Heart right ventricle (tissue), 16 donors: ENCODE results near the gene NNMT. TPM values are rescaled to one million over a fixed set of nuclear protein-coding genes. Genes with fewer than 3 reads are reported as not detected.

Experiments used
- ATAC-seq, 8 donors: fragments of 200-7000 bp; cut with Tn5 transposase; one replicate each; pipeline ENCODE4 v1.9.1; 2020; ENCODE audit warnings: mild to moderate bottlenecking in 8 of 8, moderate library complexity in 8 of 8, moderate number of reproducible peaks in 1 of 8
- DNase-seq, 2 donors: peaks; one replicate each; pipeline ENCODE4 v3.0.0-alpha.2; 2020
- H3K27ac ChIP-seq, 10 donors: fragments of 200-600 bp; sonication (generic) in 2 of 10; one replicate each; pipeline versions ENCODE4 v1.5.0 to v1.8.0; 2020 to 2022; ENCODE audit warnings: mild to moderate bottlenecking in 3 of 10
- H3K27me3 ChIP-seq, 7 donors: fragments of 200-600 bp; one replicate each; pipeline ENCODE4 v1.8.0; 2021 to 2022; ENCODE audit warnings: mild to moderate bottlenecking in 2 of 7
- H3K36me3 ChIP-seq, 9 donors: fragments of 200-600 bp; sonication (generic) in 1 of 9; one replicate each; pipeline versions ENCODE4 v1.5.0 to v1.8.0; 2020 to 2022; ENCODE audit warnings: mild to moderate bottlenecking in 2 of 9
- H3K4me1 ChIP-seq, 9 donors: fragments of 200-600 bp; sonication (generic) in 1 of 9; one replicate each; pipeline versions ENCODE4 v1.5.0 to v1.8.0; 2020 to 2022; ENCODE audit warnings: mild to moderate bottlenecking in 4 of 9
- H3K4me3 ChIP-seq, 10 donors: fragments of 200-600 bp; sonication (generic) in 2 of 10; one replicate each; pipeline versions ENCODE4 v1.5.0 to v1.8.0; 2020 to 2022; ENCODE audit warnings: mild to moderate bottlenecking in 7 of 10, moderate library complexity in 2 of 10
- H3K9me3 ChIP-seq, 11 donors: fragments of 200-600 bp in 10 of 11; sonication (generic) in 2 of 11; one replicate each; pipeline versions ENCODE4 v1.5.0 to v1.8.0; 2013 to 2022; ENCODE audit warnings: mild to moderate bottlenecking in 2 of 11, control low read depth in 1 of 11, moderate library complexity in 1 of 11
- WGBS, 2 donors: extraction: QIAGEN DNeasy Blood & Tissue Kit; methylation state at CpG; one replicate each; pipeline ENCODE4 v1.1.7; 2013; ENCODE audit warnings: inconsistent platforms in 1 of 2; 5-methylcytosine and 5-hydroxymethylcytosine counted together
- intact Hi-C, 10 donors: fragments of 100-400 bp; cut with DNase I; formaldehyde crosslinking; loops; one replicate each; pipeline versions ENCODE4 v1.11.1 to v1.14.2; 2022
- polyA plus RNA-seq, 2 donors: library from polyadenylated mRNA; stranded (reverse); fragments of 200-250 nt; gene quantifications; one replicate each; pipeline ENCODE4 v1.2.3, GENCODE V29; 2013
- total RNA-seq, 10 donors: library from RNA; stranded (reverse); fragmentation: NEBNext Ultra II Directional in 3 of 10; extraction: Animal tissue kit (Norgen Biotek cat#: 25700) in 3 of 10; gene quantifications; one replicate each; pipeline versions ENCODE4 v1.2.1 to v1.2.4, GENCODE V29; 2021 to 2023
- TF ChIP-seq, protein P1 (sequence below), 9 donors: fragments of 200-600 bp; sonication (generic) in 2 of 9; IDR thresholded peaks; one replicate each; pipeline versions ENCODE4 v1.5.0 to v1.8.0; 2021 to 2022; ENCODE audit warnings: antibody characterized with exemption in 9 of 9, mild to moderate bottlenecking in 5 of 9, moderate library complexity in 1 of 9
- donor health status: Arrhythmogenic right ventricular cardiomyopathy.
- donor health status: ischemic (EF 13 %, LVEDD 7.1; RV severe dilation, severe dysfunction).
- donor health status: healthy with polysubstance abuse.
- donor health status: DM: no; HTN: yes; CAD: no.
- donor health status: DM: no; HTN: no; CAD: no.
- donor health status: ischemic (EF 25% LVEDD 6.9; RV normal size, moderate dysfunction).
- donor health status: ischemic (EF 25% LVEDD 5.7; RV mildly dilated, moderate dysfunction).
- donor health status: healthy.
- donor health status: DM: yes; HTN: yes; CAD: no.
- donor health status: Ischemic cardiomyopathy.
- donor health status: ischemic (EF 35%, LVEDD 5.7; RV mildly dilated, moderate dysfunction).
- donor health status: nonischemic (EF 11% LVEDD 7.7; RV severe dilation, severe dysfunction).
- donor health status: DM: yes; HTN: yes; CAD: no.
- donor health status: PGD.
- donor health status: ischemic (EF 29% LVEDD 5.4; RV normal size, mild dysfunction).
- donor health status: nonischemic (EF 23%, LVEDD 6.1; RV moderate dilation, normal function).

The NNMT gene
- total and polyA plus RNA-seq, 12 donors: 6.9 to 114 (median 26.1) TPM

DNA sequence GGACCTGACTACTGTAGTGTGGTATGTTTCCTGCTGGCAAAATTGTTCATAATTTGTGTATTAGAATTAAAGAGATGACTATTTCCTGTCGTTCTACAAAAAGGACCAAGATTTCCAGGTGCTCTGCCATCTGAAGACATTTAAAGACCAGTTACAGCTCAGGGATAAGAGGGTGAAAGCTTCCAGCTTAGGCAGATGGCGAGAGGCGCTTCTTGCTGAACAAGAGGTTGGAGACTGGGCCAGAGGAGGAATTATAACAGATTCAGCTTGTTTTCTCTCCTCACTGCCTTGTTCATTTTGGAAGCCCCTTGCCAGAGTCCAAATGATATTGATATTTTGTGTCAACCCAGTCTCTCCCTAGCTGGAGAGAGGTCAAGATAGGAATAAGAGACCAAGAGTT is 23.1 kb upstream of the NNMT start:
- Histone ChIP-seq H3K27me3 (peaks cover 0 to 9% (median 0%) of the 10 kb centered on the region in 7 donors), H3K27ac (no peak overlapping the region), H3K4me3 (no peak overlapping the region), H3K9me3 (no peaks in the 10 kb centered on the region), H3K4me1 (peaks cover 0 to 6% (median 0%) of the 10 kb centered on the region in 9 donors), H3K36me3 (no peaks in the 10 kb centered on the region)
- WGBS, 2 donors: 89 to 94% methylated on average over 3 of the region's 3 CpGs
- no peak for DNase-seq
- no peak for ATAC-seq
- TF ChIP-seq, protein P1, sequence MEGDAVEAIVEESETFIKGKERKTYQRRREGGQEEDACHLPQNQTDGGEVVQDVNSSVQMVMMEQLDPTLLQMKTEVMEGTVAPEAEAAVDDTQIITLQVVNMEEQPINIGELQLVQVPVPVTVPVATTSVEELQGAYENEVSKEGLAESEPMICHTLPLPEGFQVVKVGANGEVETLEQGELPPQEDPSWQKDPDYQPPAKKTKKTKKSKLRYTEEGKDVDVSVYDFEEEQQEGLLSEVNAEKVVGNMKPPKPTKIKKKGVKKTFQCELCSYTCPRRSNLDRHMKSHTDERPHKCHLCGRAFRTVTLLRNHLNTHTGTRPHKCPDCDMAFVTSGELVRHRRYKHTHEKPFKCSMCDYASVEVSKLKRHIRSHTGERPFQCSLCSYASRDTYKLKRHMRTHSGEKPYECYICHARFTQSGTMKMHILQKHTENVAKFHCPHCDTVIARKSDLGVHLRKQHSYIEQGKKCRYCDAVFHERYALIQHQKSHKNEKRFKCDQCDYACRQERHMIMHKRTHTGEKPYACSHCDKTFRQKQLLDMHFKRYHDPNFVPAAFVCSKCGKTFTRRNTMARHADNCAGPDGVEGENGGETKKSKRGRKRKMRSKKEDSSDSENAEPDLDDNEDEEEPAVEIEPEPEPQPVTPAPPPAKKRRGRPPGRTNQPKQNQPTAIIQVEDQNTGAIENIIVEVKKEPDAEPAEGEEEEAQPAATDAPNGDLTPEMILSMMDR (IDR thresholded peaks at IDR 0.05): no peak
- intact Hi-C loops: loop anchor here in 1 of 10 donors (10.0 kb wide), 1 partner anchor 492 kb away; no protein-coding TSS in a partner anchor

DNA sequence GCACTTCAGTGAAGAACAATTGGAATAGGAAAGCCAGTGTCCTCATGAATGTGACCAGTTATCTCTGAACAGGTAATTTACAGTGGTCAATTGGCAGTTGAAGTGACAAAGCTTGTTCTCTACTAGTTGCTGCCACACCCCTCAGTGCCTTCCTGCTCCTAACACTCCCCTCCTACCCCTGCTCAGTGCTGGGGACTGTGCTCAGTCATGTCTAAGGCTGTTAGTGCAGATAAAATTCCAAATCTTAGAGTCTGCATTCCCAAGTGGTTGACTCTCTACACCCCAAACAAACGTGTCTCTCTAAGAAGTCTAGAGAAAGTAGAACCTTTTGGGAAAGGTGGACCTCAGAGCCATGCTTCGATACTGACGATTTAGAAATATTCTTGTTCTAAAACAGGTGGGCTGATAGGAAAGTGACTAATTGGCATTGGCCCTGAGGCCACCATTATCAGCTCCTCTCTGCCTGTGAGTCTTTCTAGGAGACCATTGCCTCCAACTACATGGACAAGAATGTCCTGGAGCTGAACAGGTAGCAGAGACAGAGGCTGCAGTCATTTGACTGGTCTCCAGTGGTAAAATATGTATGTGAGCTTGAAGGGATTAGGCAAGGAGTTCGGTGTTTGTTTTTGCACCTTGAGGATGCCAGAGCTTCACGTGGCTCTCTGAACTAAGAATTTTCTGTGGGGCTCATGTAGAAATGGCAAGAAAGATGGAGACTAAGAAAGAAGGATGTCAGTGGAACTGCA is 22.1 kb upstream of the NNMT start:
- no peaks in the 10 kb centered on the region for H3K36me3 ChIP-seq
- WGBS, 2 donors: 77 to 79% methylated on average over 5 of the region's 5 CpGs
- no peak overlapping the region for H3K27ac ChIP-seq
- DNase-seq (no peak), ATAC-seq (no peak)
- H3K9me3 ChIP-seq: no peaks in the 10 kb centered on the region
- H3K27me3 ChIP-seq: peaks cover 0 to 9% (median 0%) of the 10 kb centered on the region in 7 donors
- intact Hi-C loops: loop anchor here in 1 of 10 donors (10.0 kb wide), 1 partner anchor 491 kb away; no protein-coding TSS in a partner anchor
- TF ChIP-seq, protein P1 (IDR thresholded peaks at IDR 0.05): no peak
- peaks cover 0 to 6% (median 0%) of the 10 kb centered on the region in 9 donors for H3K4me1 ChIP-seq
- no peak overlapping the region for H3K4me3 ChIP-seq

DNA sequence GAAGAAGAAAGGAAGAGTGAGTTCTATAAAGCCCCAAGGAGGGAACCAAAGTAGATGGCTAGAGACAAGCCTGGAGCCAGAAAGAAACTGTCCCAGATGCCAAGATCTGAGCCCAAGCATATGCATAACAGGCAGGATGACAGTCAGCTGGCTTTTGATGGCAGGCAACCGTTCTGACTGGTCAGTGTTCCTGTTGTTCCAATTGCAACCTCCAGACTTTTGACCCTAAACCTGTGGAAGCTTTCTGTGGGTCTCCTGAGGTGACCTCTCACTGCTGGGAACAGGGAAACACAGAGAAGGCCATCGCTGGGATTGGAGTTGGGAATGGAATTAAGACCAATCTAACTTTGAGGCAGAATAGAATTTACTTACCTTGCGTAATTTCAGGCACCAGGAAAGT is 21.6 kb upstream of the NNMT start:
- H3K36me3 ChIP-seq: no peaks in the 10 kb centered on the region
- H3K27me3 ChIP-seq: peaks cover 0 to 9% (median 0%) of the 10 kb centered on the region in 7 donors
- 71 to 74% methylated on average over 3 of the region's 3 CpGs for WGBS, 2 donors
- intact Hi-C loops: loop anchor here in 1 of 10 donors (10.0 kb wide), 1 partner anchor 490 kb away; no protein-coding TSS in a partner anchor
- DNase-seq: no peak
- TF ChIP-seq, protein P1 (IDR thresholded peaks at IDR 0.05): no peak
- ATAC-seq: no peak
- no peak overlapping the region for H3K4me3 ChIP-seq
- H3K4me1 ChIP-seq: peaks cover 0 to 6% (median 0%) of the 10 kb centered on the region in 9 donors
- H3K27ac ChIP-seq: peak overlapping the region in 4 of 10 donors; percentile 15 to 43 (median 26)
- no peaks in the 10 kb centered on the region for H3K9me3 ChIP-seq

DNA sequence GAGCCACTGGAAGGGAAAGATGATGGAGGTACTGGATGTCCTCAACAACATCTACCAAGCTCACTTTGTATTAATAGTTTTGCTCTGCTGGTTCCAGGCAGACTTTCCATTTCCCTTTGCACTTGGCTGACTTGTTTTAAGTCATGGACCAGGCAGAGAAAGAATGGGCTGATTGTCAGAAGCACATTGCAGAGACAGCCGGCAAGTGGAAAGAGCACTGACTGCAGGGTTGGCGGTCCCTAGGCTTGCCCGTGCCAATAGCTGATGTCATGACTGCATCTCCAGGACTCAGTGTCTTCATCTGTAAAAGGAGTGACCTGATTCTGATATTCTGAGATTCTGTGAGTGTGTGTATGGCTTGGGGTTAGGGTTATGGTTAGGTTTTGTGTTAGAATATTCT is 20.9 kb upstream of the NNMT start:
- Histone ChIP-seq H3K4me1 (peaks cover 0 to 8% (median 1%) of the 10 kb centered on the region in 9 donors), H3K27me3 (peaks cover 0 to 4% (median 0%) of the 10 kb centered on the region in 7 donors), H3K36me3 (no peaks in the 10 kb centered on the region), H3K4me3 (no peak overlapping the region), H3K27ac (peak overlapping the region in 4 of 10 donors; percentile 23 to 43 (median 26)), H3K9me3 (no peaks in the 10 kb centered on the region)
- 47 to 55% methylated on average over 3 of the region's 3 CpGs for WGBS, 2 donors
- TF ChIP-seq, protein P1 (IDR thresholded peaks at IDR 0.05): no peak
- DNase-seq: peak in 1 of 2 donors; percentile 46
- intact Hi-C loops: loop anchor here in 1 of 10 donors (10.0 kb wide), 1 partner anchor 490 kb away; no protein-coding TSS in a partner anchor
- peak; percentile 58 to 88 (median 78) for ATAC-seq
